Skeletal muscle cell (primary cell): ENCODE data around the gene MAMLD1.

Experiments used
- DNase-seq: peaks from one replicate; pipeline ENCODE4 v3.0.0-alpha.2; 2010; ENCODE audit warnings: low read depth
- H3K4me3 ChIP-seq: 2 replicates; pipeline ENCODE4 v1.5.1; 2011; ENCODE audit warnings: low read depth, mild to moderate bottlenecking, control low read depth, low read length, moderate library complexity

Gene MAMLD1

DNA sequence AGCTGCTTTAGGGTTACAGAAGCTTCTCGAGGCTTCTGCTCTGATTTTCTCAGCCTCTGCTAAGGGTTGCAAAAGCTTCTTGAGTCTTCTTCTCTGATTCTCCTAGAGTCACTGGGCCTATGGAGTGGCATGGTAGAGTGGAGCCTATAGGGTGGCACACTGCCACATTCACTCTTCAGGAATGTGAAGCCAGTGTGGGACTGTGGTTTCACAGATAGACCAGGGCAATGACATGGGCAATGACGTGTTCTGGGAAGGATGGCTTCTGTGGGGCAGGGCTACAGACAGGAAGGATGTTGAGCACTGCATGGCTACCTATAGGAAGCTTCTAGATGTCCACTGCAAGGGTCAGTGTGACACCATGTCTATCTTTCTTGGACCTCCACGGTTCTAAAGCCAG, 11.0 kb upstream of the MAMLD1 start:
- H3K4me3 ChIP-seq: no peak overlapping the region
- no peak for DNase-seq

DNA sequence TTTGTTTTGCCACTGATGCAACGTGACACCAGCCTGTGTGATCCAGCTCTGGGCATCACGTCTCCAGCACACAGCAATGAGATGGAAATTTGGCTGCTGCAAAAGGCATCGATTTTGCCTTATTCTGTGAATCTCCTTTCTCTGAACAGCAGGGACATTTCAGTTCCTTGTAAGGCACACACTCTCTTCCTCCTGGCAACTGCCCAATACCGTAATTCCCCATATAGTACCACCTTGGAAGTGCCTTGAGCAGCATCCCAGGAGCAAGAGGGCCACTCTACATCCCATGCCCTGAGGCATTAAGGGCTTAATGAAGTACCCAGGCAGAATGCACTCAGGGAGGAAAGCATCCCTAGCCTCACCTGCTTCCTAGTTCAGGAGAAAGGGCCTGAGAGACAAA, 10.5 kb upstream of the MAMLD1 start:
- H3K4me3 ChIP-seq: no peak overlapping the region
- no peak for DNase-seq

DNA sequence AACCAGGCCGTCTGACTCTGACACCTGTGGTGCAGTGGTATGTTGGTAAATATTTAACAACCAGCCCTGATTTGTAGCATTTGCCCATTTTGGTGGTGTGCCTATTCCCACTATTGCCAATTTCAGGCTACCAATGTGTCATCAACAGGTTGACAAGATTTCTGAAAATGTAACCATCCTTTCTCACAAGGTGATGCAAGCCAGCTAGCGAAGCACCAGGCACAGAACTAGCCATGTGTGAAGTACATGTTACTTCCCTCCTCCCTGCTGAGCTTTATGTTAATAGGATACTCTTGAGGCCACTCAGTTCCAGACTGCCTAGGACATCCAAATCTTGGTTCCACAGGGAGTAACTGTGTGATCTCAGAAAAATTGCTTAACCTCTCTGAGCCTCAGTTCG, 7.2 kb upstream of the MAMLD1 start:
- DNase-seq: no peak
- H3K4me3 ChIP-seq: no peak overlapping the region

DNA sequence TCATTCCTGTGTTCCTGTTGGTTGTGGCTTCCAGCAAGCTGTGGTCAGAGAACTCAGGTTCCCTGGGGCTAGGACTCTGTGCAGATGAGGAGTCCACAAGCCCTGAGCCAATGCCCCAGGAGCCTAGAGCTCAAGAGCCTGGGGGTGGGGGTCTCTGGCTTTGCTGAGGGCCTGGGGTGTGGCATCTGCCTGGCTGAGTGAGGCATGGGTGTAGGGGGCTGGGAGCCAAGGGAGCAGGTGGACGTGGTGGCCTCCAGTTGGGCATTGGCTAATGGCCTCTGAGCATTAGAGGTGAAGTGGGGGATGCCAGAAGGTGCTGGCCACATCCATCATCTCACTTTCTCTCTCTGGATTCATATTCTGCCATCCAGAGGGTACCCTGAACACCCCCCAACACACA, 5.3 kb upstream of the MAMLD1 start:
- no peak for DNase-seq

DNA sequence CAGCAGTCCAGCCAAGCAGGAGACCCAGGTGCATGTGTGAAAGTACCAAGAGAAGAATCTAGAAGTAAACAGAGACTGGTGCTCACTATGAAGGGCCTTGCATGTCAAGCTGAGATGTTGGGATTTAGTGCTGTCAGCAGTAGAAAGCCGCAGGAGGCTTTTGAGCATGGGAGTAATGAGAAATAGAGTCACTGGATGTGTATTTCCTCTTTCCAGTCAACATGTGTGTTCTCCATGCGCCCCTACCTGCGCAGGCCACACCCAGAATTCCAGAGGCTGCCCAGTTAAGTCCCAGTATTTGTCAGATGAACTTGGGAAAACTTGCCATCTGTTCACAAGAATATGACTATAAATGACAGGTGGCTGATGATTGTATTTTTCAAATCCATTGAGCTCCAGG, 4.5 kb upstream of the MAMLD1 start:
- H3K4me3 ChIP-seq: no peak overlapping the region
- no peak for DNase-seq

More for the DNA sequence above, 5.3 kb upstream of the MAMLD1 start:
- no peak overlapping the region for H3K4me3 ChIP-seq

DNA sequence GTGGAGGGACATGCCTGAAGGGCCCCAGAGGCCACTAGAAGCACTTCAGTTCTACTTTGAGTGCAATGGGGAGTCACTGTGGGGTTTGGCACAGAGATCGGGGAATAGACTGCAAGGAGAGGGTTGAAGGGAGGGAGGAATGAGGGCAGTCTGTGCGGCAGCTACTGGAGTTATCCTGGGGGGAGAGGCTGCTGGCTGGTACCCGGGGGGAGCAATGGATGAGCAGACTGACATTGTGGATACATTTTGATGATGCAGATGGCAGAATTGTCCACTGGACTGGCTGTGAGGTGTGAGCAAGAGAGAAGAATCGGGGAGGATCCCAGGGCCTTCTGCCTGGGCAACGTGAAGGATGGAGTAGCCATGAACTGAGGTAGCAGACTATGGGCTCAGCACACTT, 2.8 kb upstream of the MAMLD1 start:
- H3K4me3 ChIP-seq: no peak overlapping the region
- no peak for DNase-seq

DNA sequence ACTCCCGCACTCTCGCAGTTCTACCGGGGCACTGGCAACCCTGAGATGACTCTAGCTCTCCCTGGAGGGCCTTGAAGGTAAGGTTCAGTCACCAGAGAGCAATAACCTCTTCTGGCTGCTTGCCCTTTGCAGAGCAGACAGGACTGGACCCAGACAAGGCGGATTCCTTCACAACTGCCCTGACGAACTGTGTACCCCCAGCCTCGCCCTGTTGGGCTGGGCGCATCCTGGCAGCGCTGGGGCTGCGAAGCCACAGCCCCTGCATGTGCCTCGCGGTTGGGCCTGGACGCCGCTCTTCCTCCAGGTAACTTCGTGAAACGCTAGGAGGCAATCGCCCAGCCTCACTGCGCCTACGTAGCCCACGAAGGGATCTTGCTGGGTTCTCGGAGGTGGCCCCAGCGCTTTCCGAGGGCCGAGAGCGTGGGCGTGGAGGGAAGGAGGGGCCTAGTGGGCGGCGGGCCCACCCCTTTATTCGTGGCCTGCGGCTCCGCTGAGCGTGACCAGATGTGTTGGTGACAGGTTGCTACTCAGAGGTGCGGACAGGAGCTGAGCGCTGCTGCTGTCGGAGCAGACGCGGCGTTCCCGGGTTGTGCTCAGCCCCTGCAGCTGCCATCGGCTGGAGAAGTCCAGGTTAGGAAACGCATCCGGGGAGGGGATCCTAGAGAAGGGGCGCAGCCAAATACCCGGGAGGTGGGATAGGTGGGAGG, 1.9 kb upstream of the MAMLD1 start:
- H3K4me3 ChIP-seq: peak overlapping the region; percentile 61
- DNase-seq: no peak

DNA sequence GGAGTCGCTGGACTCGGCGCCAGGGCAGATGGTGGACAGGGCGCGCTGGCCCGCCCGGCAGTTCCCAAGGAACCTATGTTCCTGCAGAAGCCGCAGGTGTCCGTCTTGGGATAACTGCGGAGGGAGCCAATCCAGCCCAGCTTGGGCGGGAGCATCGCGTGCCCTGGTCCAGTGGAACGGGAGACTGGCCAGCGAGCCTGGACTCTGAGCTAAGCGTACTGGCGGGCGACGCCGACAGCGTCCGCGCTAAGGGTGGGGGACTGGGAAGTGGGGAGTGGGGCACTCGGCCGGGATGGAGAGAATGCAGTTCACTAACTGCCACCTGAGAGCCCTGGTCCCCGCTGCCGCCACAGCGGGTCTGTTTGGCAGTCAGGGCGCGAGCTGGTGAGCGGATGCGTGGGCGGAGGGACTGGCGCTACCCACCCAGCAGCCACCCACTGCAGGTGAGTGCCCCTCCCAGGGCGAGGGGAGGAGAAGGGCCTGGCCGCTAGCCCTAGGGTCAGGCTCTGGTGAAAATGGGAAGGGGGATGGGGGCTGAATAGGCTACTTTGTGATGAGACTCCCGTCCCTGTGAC, 1.3 kb upstream of the MAMLD1 start:
- no peak for DNase-seq

DNA sequence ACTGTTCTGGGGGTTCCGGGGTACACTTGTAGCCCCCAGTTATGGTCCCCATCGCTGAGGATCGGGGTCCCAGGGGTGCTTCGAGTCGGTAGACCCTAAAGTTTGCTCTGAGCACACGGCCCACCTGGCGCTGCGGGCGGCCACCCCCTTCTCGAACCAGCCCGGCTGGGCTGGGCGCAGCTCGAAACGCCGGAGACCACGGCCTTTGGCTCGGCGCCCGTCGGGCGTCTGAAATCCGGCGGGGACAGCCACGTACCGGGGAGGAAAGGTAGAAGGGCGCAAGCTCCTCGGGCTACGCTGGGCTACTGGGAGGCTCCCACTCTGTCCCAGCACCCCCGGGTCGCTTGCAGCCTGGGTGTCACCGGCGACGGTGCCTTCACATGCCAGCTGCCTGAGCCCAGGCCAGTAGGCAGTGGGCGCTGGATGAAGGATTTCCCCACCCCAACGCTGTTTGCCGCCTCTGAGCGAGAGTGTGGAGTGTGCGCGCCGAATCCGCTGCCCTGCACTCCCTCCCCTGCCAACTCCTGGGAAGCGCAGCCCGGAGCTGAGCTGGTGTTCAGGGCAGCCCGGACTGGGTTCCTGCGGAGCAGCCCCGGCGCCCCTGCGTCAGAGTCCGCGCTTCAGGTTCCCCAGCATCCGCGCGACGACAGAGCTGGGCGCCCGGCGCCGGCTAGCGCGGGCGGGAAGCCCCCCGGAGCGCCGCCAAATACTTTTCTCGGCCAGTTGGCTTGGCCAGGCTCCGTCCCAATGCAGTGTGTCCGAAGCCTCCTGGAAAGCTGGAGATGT, 637 bp downstream of the MAMLD1 start:
- no peak for DNase-seq
- peak overlapping the region; percentile 61 for H3K4me3 ChIP-seq

More for the DNA sequence above, 1.3 kb upstream of the MAMLD1 start:
- peak overlapping the region; percentile 61 for H3K4me3 ChIP-seq

DNA sequence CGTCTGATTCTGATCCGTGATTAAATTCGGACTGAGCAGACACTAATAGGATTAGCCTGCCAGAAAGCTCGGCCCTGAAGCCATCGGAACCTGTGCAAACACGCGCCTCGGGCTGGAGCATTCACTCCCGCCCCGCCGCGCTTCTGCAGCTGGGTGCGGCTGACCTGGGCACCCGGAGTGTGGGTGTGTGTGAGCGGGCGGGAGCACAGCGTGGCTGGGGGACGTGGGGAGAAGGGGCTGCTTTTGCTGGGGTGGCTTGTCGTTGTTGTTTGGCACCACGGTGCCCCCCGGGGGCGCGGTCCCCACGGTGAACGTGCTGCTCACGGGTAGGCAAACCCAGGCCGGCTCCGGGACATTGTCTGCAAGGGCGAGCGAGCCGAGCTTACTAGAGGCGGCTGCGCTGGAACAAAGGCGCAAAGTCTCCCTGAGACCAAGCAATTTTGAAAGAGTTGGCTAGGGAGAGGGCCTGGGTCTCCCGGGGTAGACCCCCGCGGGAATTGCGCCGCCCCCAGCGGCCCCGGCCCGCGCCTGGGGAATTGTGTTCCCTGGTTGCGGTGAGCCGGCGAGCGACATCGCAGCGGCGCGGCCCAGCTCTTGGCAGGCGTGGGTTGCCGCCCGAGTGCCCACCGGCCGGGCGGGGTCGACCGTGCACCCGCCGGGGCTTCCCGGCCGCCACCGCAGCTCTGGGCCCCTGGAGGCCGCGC, 1.4 kb downstream of the MAMLD1 start:
- peak overlapping the region; percentile 61 for H3K4me3 ChIP-seq
- DNase-seq: no peak

DNA sequence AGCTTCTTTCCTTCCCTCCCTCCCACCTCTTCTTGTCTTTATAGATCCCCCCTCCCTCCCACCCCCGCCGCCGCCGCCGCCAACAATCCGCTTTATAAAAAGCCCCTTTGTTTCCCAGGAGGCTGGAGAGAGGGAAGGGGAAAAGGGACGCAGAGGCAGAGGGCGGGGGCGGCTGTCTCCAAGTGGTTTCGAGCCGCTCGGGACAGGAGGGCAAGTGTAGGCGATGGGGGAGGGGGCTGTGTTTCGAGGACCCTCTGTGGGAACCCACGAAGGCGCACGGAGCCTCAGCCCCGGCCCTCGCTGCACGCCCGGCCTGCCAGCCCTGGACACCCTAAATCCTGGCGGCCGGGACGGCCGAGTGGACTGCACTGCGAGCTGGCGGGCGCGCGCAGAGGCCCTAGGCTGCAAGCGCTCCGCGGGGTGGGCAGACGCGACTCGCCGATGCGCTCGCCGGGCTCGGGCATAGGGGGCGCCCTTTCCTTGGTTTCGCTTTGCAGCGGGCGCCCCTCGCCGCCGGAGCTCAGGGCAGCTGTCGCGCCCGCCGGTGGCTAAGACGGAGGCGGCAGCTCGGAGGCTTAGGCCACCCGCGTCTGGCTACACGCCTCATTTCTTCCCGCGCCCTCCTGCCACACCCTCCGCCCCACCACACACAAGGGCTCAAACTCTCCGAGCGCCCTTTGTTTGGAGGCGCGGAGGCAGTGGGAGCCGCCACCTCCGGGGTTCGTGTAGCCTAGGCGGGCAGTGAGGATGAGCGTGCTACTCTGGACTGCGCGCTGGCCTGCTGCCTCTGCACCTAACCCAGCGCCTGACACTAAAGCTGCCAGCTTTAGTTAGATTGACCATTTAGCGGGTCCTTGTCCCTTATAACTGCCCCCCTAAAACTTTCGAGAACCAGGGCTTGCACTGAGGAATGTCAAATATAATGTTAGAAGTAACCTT, 2.2 kb downstream of the MAMLD1 start:
- DNase-seq: no peak
- peak overlapping the region; percentile 61 for H3K4me3 ChIP-seq

DNA sequence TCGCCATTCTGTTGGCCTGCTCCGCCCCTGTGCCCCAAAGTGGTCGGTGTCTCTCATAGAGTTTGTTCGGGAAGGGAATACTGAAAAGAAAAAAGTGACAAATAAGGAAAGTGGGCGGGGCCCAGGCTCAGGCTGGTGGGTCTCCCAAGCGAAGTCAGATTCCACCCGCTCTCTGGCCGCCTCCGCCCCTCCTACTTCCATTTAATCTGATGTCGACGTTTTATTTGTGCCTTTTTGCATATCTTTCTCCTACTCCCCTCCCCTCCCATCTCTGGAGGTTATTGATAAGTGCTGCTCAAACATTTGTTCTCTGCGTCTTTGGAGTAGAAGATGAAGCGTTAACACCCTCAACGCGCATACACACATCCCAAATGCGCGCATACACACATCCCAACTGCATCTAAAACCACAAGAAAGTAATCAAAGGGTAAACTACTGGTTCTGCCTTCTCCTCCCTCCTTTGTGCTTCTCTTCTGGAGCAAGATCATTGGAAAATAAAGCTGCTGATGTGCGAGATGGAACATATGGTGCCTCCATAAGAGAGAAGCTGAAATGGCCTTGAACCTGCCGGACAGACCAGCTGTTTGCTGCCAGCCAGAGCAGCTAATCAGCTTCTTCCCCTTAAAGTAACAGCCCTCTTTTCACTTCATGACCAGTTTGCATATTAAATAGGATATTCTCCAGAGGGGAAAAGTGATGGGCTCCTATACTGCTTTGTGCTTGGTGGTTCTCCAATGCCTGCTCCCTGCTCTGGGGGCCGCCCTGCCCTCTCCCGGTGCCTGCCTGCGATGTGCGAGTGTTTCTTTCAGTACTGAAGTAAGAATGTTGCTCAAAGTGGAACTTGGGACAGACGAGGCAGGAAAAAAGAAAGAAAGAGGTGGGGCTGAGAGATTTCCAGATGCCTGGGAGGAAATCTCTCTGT, 3.1 kb downstream of the MAMLD1 start:
- DNase-seq: no peak
- H3K4me3 ChIP-seq: peak overlapping the region; percentile 61

DNA sequence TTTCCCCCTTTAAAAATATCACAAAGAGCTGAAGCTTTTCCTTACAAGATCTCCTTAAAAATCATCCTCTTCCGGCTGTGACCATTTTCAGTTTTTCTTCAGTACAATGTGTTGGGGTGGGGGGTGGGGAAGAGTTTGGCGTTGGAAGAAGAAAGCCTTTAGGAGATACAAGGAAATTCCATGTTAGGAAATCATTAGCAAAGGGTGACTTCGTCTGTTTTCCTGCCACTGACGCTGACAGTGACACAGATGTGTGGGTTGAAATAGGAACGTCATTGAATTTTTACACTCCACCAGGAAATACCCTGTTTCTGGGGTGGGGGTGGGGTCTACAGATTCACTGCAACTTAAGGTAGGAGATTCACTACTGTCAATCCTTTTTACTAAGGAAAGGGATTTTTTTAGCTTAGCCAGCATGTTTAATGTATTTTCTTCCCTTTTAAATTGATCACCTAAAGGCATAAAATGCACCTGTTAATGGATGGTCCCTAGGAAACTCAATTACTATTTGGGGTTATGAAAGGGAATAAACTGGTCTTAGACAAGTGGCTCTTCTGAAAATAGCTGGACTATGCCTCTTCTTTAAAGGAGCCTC, 3.9 kb downstream of the MAMLD1 start:
- DNase-seq: no peak
- peak overlapping the region; percentile 61 for H3K4me3 ChIP-seq

DNA sequence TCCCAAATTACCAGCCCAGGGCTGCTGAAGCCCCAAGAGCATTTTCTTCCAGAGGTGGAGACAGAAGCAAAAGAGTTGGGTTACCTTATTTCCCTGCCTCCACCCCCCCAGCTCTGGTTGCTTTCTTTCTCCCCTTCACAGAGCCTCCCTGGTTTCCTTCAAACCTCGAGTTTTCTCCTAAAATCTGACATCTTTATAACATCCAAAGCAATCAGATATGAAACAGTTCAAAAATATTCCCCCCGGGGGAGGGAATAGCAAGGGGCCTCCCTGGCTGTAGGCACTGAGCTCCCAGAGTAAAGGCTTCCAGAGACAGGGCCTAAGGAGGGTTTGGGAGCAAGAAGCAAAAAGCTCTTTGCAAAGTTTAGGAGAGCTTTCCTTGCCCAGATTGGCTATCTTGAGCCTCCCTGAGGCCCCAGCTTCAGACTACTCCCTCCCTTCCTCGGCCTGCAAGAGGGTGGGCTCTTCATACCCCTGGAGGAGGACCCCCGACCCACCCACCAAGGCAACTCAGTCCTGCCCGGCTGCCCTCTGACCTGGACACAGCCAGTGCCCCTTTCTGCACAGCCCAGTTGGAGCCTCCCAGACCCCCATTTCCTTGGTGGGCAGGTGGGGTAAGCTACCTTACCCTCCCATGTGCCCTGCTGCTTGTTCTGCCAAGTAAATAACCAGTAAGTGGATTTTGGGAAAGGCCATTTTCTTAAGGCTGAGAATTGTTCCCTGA, 7.6 kb downstream of the MAMLD1 start:
- no peak for DNase-seq
- no peak overlapping the region for H3K4me3 ChIP-seq

DNA sequence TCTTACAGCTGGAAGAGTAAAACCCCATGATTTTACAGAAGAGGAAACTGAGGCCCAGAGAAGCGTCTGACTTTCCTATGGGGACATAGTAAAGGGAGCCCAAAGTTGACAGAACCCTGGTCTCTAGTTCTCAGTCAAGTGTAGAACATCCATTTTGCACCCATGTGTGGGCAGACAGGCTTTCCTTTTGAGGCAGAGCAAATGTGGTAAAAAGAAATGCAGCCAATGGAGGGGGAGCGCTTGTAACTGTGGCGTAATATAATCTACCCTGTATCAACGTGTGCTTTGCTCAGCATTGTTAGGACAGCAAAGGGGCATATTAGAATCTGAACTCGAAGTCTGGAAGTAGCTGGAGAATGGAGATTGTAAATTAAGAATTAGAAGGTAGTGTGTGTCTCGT, 8.8 kb downstream of the MAMLD1 start:
- no peak for DNase-seq
- no peak overlapping the region for H3K4me3 ChIP-seq

DNA sequence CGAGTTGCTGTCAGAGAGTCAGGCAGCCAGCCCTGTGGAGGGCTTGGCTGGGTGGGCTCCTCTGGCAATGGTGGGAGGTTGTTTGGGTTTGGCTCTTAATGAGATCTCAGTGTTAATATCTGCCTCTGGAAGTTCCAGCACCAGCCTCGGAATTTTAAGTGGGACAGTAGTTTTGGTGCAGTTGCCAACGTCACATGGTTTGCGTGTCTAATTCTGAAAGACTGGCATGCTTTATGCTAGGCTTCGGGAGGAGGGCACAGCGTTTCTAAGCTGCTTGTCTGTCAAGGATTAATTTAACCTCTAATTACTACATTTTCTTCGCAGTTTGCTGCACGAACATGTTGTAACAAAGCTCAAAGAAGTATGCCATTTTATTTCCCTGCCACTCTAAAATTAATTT, 9.2 kb downstream of the MAMLD1 start:
- no peak overlapping the region for H3K4me3 ChIP-seq
- DNase-seq: no peak

DNA sequence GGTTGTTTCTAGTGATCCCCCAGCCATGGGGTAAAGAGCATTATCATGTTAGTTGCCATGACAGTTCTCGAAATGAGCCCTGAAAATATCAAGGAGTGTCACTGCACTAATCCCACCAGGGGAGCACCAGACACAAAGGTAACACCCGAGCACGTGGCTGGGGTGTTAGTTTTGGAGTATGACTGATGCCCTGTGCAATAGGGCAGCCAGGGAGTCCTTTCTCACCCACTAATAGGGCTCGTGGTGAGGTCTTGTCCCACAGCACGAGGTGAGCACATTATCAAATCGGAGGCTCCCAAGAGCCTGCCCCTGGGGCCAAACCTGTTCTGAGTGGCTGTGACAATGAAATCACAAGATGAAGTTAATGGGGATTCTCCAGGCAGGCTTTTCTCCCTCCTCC, 9.6 kb downstream of the MAMLD1 start:
- no peak overlapping the region for H3K4me3 ChIP-seq
- no peak for DNase-seq
